Amniotic epithelial cell (primary cell): ENCODE data around the gene PWWP2B.

Source experiments
- DNase-seq: peaks from one replicate; pipeline ENCODE4 v3.0.0-alpha.2; 2010; ENCODE audit warnings: low read depth

The PWWP2B gene

DNA sequence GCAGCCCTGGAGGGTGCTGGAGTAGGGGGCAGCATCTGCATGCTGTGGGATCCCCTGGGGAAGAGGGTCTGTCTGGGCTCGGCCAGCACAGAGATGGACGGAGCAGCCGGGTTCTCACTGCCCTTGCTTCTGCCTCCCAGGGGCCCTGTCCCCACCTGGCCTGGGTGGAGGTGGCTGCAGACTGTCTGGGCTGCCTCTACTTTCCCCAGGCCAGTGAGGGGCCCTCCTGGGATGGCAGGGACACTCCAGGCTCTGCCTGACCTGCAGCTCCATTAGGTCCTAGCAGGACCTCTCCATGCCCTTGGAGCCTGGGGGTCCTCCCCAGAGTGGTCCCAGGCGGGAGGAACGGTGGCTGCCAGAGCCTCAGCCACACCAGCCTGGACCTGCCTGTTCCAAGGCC, 63.7 kb downstream of the PWWP2B start:
- no peak for DNase-seq

DNA sequence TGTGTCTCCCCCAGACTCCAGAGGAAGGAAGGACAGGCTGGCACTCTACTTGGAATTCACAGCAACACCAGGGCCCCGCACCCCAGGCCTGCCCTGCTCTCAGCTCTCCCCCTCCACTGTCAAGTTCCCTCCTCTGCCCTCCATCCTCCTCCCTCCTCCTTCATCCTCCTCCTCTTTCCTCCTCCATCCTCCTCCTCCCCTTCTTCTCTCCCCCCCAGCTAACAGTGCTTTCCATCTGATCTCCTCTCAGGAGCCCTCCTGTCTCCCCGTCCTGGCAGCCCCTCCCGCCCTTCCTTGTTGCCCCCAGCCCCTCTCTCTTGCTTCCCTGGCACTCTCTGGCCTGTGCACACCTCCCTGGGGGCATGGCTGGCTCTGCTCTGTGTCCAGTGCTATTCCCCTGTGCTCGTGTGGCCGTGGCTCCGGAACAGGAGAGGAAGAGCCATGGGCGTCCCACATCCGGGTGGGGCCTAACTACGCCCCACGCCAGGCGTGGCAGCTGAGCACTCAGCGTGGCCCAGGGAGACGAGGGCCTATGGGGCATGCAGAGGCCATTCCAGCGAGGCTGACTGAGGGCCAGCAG, 64.2 kb downstream of the PWWP2B start:
- DNase-seq: no peak

- DNase-seq: no peak
These were observed 64.8 kb downstream of the PWWP2B start for GRCh38 chr10:132461683-132462231.

DNA sequence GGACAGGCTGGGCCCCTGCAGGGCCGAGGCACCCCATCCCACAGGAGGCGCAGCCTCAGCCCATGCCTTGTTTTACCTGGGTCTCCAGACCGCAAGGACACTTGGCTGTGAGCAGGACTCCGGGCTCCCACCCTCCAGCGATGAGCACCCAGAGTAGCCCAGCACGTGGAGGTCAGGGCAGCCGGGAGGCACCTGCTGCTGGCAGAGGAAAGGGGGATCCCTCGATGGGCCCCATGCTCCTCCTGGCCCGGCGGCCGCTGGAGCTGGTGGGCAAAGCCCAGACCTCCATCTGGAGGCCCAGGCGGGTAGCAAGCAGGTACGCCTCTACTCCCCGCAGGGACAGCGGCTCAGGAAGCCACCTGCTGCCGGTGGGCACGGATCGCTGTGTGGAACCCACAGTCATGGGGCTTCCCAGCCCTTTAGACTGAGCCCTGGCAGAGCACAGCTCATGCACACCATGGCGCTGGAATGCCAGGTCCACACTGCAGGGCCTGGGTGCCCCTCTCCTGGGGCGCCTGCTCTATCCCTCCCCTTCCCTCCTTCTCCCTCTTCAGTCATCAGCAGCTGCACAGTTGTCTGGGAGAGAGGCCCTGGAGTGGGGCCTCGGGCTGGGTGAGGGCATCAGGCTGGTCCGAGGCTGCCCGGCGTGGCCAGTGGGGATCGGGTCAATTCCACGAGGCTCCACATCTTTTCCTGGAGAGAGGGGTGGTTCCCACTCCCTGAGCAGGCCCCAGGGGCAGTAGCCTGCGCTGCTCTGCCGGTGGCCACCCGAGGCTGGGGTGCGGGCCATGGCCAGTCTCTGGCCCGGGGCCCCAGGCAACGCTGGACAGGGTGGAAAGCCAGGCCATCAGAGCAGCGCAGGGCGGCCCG, 65.7 kb downstream of the PWWP2B start:
- no peak for DNase-seq

GRCh38 chr10:132463333-132464255, 66.6 kb downstream of the PWWP2B start:
- no peak for DNase-seq

GRCh38 chr10:132464256-132465192, 67.5 kb downstream of the PWWP2B start:
- DNase-seq: no peak

- no peak for DNase-seq
These were observed 68.3 kb downstream of the PWWP2B start for GRCh38 chr10:132465193-132465888.

DNA sequence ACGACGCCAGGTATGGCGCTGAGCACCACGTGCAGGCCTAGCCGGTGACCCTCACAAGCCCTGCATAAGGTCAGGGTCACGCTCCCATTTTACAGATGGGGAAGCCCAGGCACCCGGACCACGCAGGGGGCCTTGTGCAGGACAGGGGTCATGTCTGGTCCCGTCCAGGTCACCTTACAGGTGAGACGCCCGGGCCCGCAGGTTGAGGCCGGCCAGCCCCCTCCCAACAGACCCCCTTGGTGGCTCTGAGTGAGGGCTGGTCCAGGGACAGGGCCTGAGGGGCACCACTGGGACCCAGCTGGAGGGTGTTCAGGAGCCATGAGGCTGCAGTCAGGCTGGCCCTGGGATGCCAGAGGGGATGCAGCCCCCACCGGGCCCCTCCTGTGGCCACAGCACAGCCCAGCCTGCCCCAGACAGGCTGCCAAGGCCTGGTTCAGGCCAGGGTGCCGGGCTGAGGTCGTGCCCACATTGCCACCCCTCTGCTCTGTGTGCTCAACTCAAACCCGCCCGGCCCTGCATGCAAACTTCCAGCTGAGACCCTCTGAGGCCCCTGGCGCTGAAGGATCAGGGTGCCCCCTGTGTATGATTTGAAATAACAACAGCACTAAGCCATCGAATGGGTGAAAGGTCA, 69.0 kb downstream of the PWWP2B start:
- DNase-seq: no peak

DNA sequence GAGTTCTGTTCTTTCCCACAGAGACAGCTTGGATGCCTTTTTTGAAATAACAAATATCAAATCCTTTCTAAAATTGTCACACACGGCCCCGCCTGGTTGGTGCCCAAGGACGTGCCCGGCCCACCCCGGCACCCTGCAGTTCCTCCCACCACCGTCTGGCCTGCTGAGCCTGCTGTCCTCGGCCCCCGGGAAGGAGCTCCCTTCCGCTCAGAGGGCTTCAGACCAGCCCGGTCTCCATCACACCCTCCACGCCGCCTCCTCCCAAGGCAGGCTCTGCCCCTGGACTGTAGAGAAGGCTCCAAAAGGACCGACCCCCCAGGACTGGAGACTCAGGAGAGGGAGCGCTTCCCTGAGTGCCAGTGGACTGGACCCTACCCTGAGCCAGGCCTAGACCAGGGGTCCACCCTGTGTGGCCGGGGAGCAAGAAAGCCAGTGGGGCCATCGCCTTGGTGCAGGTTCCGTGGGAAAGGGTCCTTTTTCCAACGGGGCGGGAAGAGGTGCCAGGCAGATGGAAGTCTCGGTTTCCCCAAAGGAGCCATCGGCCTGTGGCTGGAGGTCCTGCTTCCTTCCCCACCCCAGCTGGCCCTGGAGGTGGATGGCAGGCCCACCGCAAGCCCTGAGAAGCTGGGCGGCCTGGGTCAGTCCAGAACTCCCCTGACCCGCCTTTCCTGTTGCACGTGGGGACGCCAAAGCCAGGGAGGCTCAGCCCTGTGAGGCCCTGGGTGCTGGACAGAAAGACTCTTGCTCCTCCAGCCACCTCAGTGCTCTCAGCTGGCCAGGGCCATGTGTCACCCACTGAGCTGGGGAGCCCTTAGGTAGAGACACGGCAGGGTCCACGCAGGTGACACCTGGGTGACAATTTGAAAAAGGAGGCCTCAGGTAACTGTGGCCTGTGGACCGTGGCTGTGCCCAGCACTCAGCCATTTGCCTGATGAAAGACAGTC, 69.8 kb downstream of the PWWP2B start:
- DNase-seq: no peak
